ENCODE results near the gene PHKA2. TPM values are rescaled to one million over a fixed set of nuclear protein-coding genes. Genes with fewer than 3 reads are reported as not detected.

PHKA2 gene
- total and polyA plus RNA-seq, 10 of the 15 experiments (the other 5 are each of a cell fraction or from before 2014, with no cell fraction given) = 1.4 to 25.6 (median 15.4) TPM

DNA sequence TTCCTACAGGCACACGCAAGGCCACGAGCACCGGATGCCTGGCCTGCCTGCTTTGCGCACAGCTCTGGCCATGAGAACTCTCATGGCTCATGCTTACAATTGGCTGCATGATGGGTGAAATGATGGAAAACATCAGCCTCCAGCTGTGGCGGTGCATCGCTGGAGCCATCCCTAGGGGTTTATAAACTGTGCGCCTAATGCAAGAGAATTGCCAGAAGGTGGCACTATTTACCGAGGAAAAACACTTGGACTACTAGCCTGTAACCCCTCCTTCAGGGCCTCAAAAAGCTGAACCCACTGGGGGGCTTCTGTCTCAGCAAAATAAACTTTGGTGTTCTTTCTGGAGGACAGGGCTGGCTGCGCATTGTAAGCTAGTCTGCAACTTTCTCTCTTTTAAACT lies 51.9 kb downstream of the PHKA2 start (continued):
- TF ChIP-seq RAD21 (IDR thresholded peaks at IDR 0.05; ENCODE audit: insufficient read depth, low read depth, low read length) = peak; percentile 47

DNA sequence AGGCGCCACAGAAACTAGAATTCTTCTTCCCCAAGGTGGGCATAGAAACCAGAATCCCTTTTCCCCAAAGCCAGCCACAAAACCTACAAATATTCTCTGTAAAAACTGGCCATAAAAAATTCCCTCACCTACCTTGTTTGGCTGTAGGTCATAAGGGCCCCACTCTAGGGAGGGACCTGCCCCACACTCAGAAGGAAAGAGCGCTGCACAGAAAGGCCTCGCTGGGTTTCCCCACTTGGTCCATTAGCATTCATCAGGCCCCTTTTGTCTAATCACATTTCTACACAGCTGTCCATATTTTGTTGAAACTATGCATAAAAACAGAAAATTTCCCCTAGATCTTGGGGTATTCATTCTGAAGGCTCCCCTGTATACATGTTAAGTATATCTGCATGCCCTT lies 54.1 kb downstream of the PHKA2 start:
- in situ Hi-C loops (cut with MboI) = no loop called here
- BruUV-seq (replicated peaks) = no TSS peak
- WGBS (ENCODE audit: insufficient coverage, insufficient replicate concordance, low lambda C conversion rate, missing lambda C conversion rate) = 27% methylated on average over 3 of the region's 3 CpGs

DNA sequence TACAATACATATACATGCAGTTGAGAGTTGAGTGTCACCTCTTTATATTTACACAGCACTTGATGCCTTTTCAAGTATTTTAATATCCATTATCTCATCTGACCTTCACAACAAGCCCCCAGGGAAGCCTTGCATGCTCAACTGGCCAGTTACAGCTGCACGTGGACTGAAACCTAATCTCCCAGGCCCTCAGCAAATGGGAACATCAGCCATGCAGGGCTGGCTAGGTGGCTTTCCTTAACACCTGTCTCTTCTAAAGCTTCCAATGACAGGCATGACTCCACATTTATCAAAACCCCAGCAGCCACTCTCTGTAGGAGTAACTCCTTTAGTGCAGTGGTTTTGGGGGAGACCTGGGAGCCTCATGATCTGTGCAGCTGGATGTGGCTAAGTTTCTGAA lies 56.4 kb downstream of the PHKA2 start:
- Histone ChIP-seq H3K27ac (ENCODE audit: control insufficient read depth, insufficient read depth) (no peak overlapping the region), H3K36me3 (ENCODE audit: control insufficient read depth in 2 of 2, insufficient read depth in 2 of 2, low read length in 1 of 2) (peaks cover 0 to 4% of the 10 kb centered on the region in 2 experiments; a peak in 1 of 4 replicates), H2AFZ (ENCODE audit: control insufficient read depth, low read depth, low read length) (no peak overlapping the region), H3K4me1 (ENCODE audit: control insufficient read depth, insufficient read depth, low read length) (no peaks in the 10 kb centered on the region), H4K20me1 (ENCODE audit: control insufficient read depth, insufficient read depth) (no peaks in the 10 kb centered on the region), H3K9me3 (replicated peaks; ENCODE audit: control insufficient read depth, insufficient read depth, low read length) (no peaks in the 10 kb centered on the region), H3K27me3 (replicated peaks in 1 of 2; ENCODE audit: control insufficient read depth in 2 of 2, insufficient read depth in 2 of 2, low read length in 1 of 2) (no peaks in the 10 kb centered on the region), H3K79me2 (ENCODE audit: control insufficient read depth, insufficient read depth, low read length) (no peaks in the 10 kb centered on the region), H3K9ac (ENCODE audit: control insufficient read depth, insufficient read depth, low read length) (no peak overlapping the region), H3K4me2 (ENCODE audit: control insufficient read depth, insufficient read depth) (no peak overlapping the region), H3K4me3 (no peak overlapping the region)
- in situ Hi-C loops (cut with MboI) = no loop called here
- CTCF ChIA-PET = no interaction called here
- intact Hi-C loops (cut with micrococcal nuclease; ENCODE audit: unreplicated experiment) = no loop called here
- FAIRE-seq (no peak), DNase-seq (ENCODE audit: low read depth, low spot score) (no peak), ATAC-seq (no peak)
- RAD21 ChIA-PET (ENCODE audit: unreplicated experiment) = no interaction called here
- no peak for TF ChIP-seq SMARCA5 (IDR thresholded peaks at IDR 0.05)
- no peak for TF ChIP-seq ZNF207 (IDR thresholded peaks at IDR 0.05; ENCODE audit: borderline replicate concordance)
- TF ChIP-seq, protein P1, sequence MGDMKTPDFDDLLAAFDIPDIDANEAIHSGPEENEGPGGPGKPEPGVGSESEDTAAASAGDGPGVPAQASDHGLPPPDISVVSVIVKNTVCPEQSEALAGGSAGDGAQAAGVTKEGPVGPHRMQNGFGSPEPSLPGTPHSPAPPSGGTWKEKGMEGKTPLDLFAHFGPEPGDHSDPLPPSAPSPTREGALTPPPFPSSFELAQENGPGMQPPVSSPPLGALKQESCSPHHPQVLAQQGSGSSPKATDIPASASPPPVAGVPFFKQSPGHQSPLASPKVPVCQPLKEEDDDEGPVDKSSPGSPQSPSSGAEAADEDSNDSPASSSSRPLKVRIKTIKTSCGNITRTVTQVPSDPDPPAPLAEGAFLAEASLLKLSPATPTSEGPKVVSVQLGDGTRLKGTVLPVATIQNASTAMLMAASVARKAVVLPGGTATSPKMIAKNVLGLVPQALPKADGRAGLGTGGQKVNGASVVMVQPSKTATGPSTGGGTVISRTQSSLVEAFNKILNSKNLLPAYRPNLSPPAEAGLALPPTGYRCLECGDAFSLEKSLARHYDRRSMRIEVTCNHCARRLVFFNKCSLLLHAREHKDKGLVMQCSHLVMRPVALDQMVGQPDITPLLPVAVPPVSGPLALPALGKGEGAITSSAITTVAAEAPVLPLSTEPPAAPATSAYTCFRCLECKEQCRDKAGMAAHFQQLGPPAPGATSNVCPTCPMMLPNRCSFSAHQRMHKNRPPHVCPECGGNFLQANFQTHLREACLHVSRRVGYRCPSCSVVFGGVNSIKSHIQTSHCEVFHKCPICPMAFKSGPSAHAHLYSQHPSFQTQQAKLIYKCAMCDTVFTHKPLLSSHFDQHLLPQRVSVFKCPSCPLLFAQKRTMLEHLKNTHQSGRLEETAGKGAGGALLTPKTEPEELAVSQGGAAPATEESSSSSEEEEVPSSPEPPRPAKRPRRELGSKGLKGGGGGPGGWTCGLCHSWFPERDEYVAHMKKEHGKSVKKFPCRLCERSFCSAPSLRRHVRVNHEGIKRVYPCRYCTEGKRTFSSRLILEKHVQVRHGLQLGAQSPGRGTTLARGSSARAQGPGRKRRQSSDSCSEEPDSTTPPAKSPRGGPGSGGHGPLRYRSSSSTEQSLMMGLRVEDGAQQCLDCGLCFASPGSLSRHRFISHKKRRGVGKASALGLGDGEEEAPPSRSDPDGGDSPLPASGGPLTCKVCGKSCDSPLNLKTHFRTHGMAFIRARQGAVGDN (IDR thresholded peaks at IDR 0.05) = no peak
- no peak for TF ChIP-seq POLR2AphosphoS5 (IDR thresholded peaks at IDR 0.05; ENCODE audit: low read length)
- SMC1A ChIA-PET (ENCODE audit: uncharacterized antibody, unreplicated experiment) = no interaction called here
- POLR2A ChIA-PET = no interaction called here
- 31% methylated on average over 1 of the region's 1 CpG for WGBS (ENCODE audit: insufficient coverage, insufficient replicate concordance, low lambda C conversion rate, missing lambda C conversion rate)
- BruUV-seq (replicated peaks) = no TSS peak

More for the DNA sequence above, 54.1 kb downstream of the PHKA2 start:
- ATAC-seq = peak; percentile 73
- intact Hi-C loops (cut with micrococcal nuclease; ENCODE audit: unreplicated experiment) = loop anchor here (10.0 kb wide), 2 partner anchors 295 to 535 kb away; no protein-coding TSS in a partner anchor
- Histone ChIP-seq H3K36me3 (ENCODE audit: control insufficient read depth in 2 of 2, insufficient read depth in 2 of 2, low read length in 1 of 2) (peaks cover 0 to 4% of the 10 kb centered on the region in 2 experiments; a peak in 1 of 4 replicates), H2AFZ (ENCODE audit: control insufficient read depth, low read depth, low read length) (no peak overlapping the region), H3K79me2 (ENCODE audit: control insufficient read depth, insufficient read depth, low read length) (no peaks in the 10 kb centered on the region), H3K9me3 (replicated peaks; ENCODE audit: control insufficient read depth, insufficient read depth, low read length) (no peaks in the 10 kb centered on the region), H3K4me1 (ENCODE audit: control insufficient read depth, insufficient read depth, low read length) (no peaks in the 10 kb centered on the region), H3K27me3 (replicated peaks in 1 of 2; ENCODE audit: control insufficient read depth in 2 of 2, insufficient read depth in 2 of 2, low read length in 1 of 2) (no peaks in the 10 kb centered on the region), H3K9ac (ENCODE audit: control insufficient read depth, insufficient read depth, low read length) (no peak overlapping the region), H3K27ac (ENCODE audit: control insufficient read depth, insufficient read depth) (no peak overlapping the region), H4K20me1 (ENCODE audit: control insufficient read depth, insufficient read depth) (no peaks in the 10 kb centered on the region), H3K4me2 (ENCODE audit: control insufficient read depth, insufficient read depth) (no peak overlapping the region), H3K4me3 (no peak overlapping the region)
- no peak for DNase-seq (ENCODE audit: low read depth, low spot score)
- 0 out of 2 replicates have a peak, but pooled peaks have one; percentile 11 for TF ChIP-seq JUNB (IDR thresholded peaks at IDR 0.05)
- TF ChIP-seq CHD4 (IDR thresholded peaks at IDR 0.05) = no peak
- ChIA-PET RAD21 (ENCODE audit: unreplicated experiment) (no interaction called here), SMC1A (ENCODE audit: uncharacterized antibody, unreplicated experiment) (no interaction called here), CTCF (no interaction called here), POLR2A (no interaction called here)
- no peak for FAIRE-seq

All from GM12878 (cell line).